RWPE2 (cell line): ENCODE results near the gene GINS1.

Source experiments
- ATAC-seq: fragments of 200-7000 bp; cut with Tn5 transposase; 3 replicates; pipeline ENCODE4 v1.9.1; 2021; ENCODE audit warnings: low read depth
- DNase-seq: peaks from one replicate; pipeline ENCODE4 v3.0.0-alpha.2; 2020; ENCODE audit warnings: low spot score
- H3K27ac ChIP-seq: fragments of 450-650 bp; 2 replicates; pipeline ENCODE4 v1.5.1; 2017; ENCODE audit warnings: mild to moderate bottlenecking; ENCODE audit not compliant: poor library complexity, severe bottlenecking
- H3K27me3 ChIP-seq: fragments of 250-450 bp; sonication (Bioruptor Pico); 2 replicates; pipeline ENCODE4 v1.5.1; 2021; ENCODE audit warnings: mild to moderate bottlenecking, moderate library complexity; ENCODE audit not compliant: insufficient read depth, poor library complexity, severe bottlenecking
- H3K36me3 ChIP-seq: fragments of 250-450 bp; sonication (Bioruptor Pico); 2 replicates; pipeline ENCODE4 v1.5.1; 2020; ENCODE audit warnings: low read depth, mild to moderate bottlenecking, moderate library complexity
- H3K4me1 ChIP-seq: fragments of 250-450 bp; sonication (Bioruptor Pico); 2 replicates; pipeline ENCODE4 v1.5.1; 2021; ENCODE audit warnings: mild to moderate bottlenecking, moderate library complexity; ENCODE audit not compliant: insufficient read depth, poor library complexity, severe bottlenecking
- H3K4me3 ChIP-seq: fragments of 250-450 bp; sonication (Bioruptor Pico); 2 replicates; pipeline ENCODE4 v1.5.1; 2021; ENCODE audit warnings: mild to moderate bottlenecking, moderate library complexity; ENCODE audit not compliant: severe bottlenecking
- H3K9me3 ChIP-seq: fragments of 250-450 bp; sonication (Bioruptor Pico); 2 replicates; pipeline ENCODE4 v1.5.1; 2021; ENCODE audit warnings: mild to moderate bottlenecking, moderate library complexity; ENCODE audit not compliant: severe bottlenecking
- CTCF ChIP-seq: fragments of 450-650 bp; IDR thresholded peaks from one replicate; pipeline ENCODE4 v1.5.1; 2017; ENCODE audit warnings: mild to moderate bottlenecking, moderate library complexity; ENCODE audit not compliant: poor library complexity, severe bottlenecking

GINS1 gene

GRCh38 chr20:25444556-25444955 is 37.1 kb downstream of the GINS1 start:
- ATAC-seq (no peak), DNase-seq (no peak)
- TF ChIP-seq CTCF, result no peak
- H3K9me3 ChIP-seq, result no peaks in the 10 kb centered on the region
- no peak overlapping the region for H3K27ac ChIP-seq
- peaks cover 67% of the 10 kb centered on the region for H3K36me3 ChIP-seq
- H3K4me3 ChIP-seq, result no peak overlapping the region
- H3K4me1 ChIP-seq, result no peaks in the 10 kb centered on the region
- H3K27me3 ChIP-seq, result no peaks in the 10 kb centered on the region

DNA sequence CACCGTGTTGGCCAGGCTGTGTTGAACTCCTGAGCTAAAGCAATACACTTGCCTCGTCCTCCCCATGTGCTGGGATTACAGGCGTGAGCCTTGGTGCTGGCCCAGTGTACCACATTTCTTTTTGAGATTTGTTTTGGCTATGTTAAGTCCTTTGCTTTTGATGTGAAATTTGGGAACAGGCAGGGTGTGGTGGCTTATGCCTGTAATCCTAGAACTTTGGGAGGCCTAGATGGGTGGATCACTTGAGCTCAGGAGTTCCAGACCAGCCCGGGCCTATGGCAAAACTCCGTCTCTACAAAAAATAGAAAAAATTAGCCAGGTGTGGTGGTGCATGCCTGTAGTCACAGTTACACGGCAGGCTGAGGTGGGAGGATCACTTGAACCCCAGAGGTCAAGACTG is 40.2 kb downstream of the GINS1 start:
- Histone ChIP-seq H3K9me3 (no peaks in the 10 kb centered on the region), H3K27me3 (no peaks in the 10 kb centered on the region), H3K4me1 (no peaks in the 10 kb centered on the region), H3K27ac (no peak overlapping the region), H3K36me3 (peaks cover 43% of the 10 kb centered on the region), H3K4me3 (no peak overlapping the region)
- no peak for TF ChIP-seq CTCF
- no peak for ATAC-seq
- DNase-seq, result no peak

GRCh38 chr20:25452333-25452732 is 44.9 kb downstream of the GINS1 start:
- Histone ChIP-seq H3K9me3 (no peaks in the 10 kb centered on the region), H3K4me1 (no peaks in the 10 kb centered on the region), H3K27ac (no peak overlapping the region), H3K36me3 (peaks cover 11% of the 10 kb centered on the region), H3K4me3 (no peak overlapping the region), H3K27me3 (no peaks in the 10 kb centered on the region)
- no peak for DNase-seq
- ATAC-seq, result no peak
- no peak for TF ChIP-seq CTCF

GRCh38 chr20:25453035-25453810 is 45.8 kb downstream of the GINS1 start:
- no peak for DNase-seq
- H3K36me3 ChIP-seq, result peaks cover 3% of the 10 kb centered on the region; the same call in 1 of the 2 replicates

More at GRCh38 chr20:25453035-25453810, 45.8 kb downstream of the GINS1 start:
- H3K9me3 ChIP-seq, result no peaks in the 10 kb centered on the region
- ATAC-seq, result peak; percentile 84
- no peaks in the 10 kb centered on the region for H3K27me3 ChIP-seq
- no peak overlapping the region for H3K4me3 ChIP-seq
- TF ChIP-seq CTCF, result no peak
- no peak overlapping the region for H3K27ac ChIP-seq
- H3K4me1 ChIP-seq, result no peaks in the 10 kb centered on the region
